OCI-LY3 (cell line): ENCODE measurements around the gene SLC38A11.

Experiments
- H2AFZ ChIP-seq: fragments of 200-600, 300-600 bp; shearing (Covaris generic); 2 replicates; pipeline ENCODE4 v1.6.0; 2014; ENCODE audit warnings: antibody characterized with exemption, low read depth, low read length
- H3K27ac ChIP-seq: fragments of 200-600, 300-600 bp; sonication (generic); 2 replicates; pipeline ENCODE4 v1.5.1; 2014; ENCODE audit warnings: mild to moderate bottlenecking, low read length, moderate library complexity, mixed read lengths
- H3K27me3 ChIP-seq: fragments of 200-600, 300-600 bp; sonication (generic); 2 replicates; pipeline ENCODE4 v1.6.1; 2014; ENCODE audit warnings: low read depth, low read length, mixed read lengths
- H3K36me3 ChIP-seq: fragments of 200-600, 300-600 bp; sonication (generic); replicated peaks from 2 replicates; pipeline ENCODE3; 2014; ENCODE audit warnings: low read depth, low read length, mixed read lengths
- H3K4me1 ChIP-seq: fragments of 300-600, 200-600 bp; sonication (generic); 2 replicates; pipeline ENCODE4 v1.6.1; 2014; ENCODE audit warnings: low read length, mixed read lengths
- H3K4me2 ChIP-seq: fragments of 200-600, 300-600 bp; sonication (generic); 2 replicates; pipeline ENCODE4 v1.6.1; 2014; ENCODE audit warnings: low read length, mixed read lengths
- H3K4me3 ChIP-seq: fragments of 300-600, 200-600 bp; sonication (generic); 2 replicates; pipeline ENCODE4 v1.5.1; 2014; ENCODE audit warnings: antibody characterized with exemption, mild to moderate bottlenecking, low read length, moderate library complexity
- H3K79me2 ChIP-seq: fragments of 300-600, 200-600 bp; shearing (Covaris generic); 2 replicates; pipeline ENCODE4 v1.6.1; 2014; ENCODE audit warnings: mild to moderate bottlenecking, low read length, mixed read lengths
- H3K9ac ChIP-seq: fragments of 300-600, 200-600 bp; shearing (Covaris generic); 2 replicates; pipeline ENCODE4 v1.6.0; 2014; ENCODE audit warnings: mild to moderate bottlenecking, low read length, moderate library complexity
- H3K9me3 ChIP-seq: fragments of 200-600, 300-600 bp; shearing (Covaris generic); 2 replicates; pipeline ENCODE4 v1.6.1; 2014; ENCODE audit warnings: low read length, mixed read lengths; ENCODE audit not compliant: insufficient read depth
- H4K20me1 ChIP-seq: fragments of 200-600, 300-600 bp; sonication (generic); 2 replicates; pipeline ENCODE4 v1.6.1; 2016; ENCODE audit warnings: low read length, mixed read lengths; ENCODE audit not compliant: insufficient read depth
- EZH2phosphoT487 ChIP-seq: fragments of 200-600 bp; shearing (Covaris generic); IDR thresholded peaks from 2 replicates; pipeline ENCODE4 v1.6.1; 2018; ENCODE audit warnings: antibody characterized with exemption, mixed run types, low read depth
- TF ChIP-seq, protein P1 (sequence below): fragments of 200-600, 300-600 bp; sonication (generic); IDR thresholded peaks from 2 replicates; pipeline ENCODE4 v1.5.1; 2014; ENCODE audit warnings: antibody characterized with exemption, low read length, low read depth

The SLC38A11 gene

DNA sequence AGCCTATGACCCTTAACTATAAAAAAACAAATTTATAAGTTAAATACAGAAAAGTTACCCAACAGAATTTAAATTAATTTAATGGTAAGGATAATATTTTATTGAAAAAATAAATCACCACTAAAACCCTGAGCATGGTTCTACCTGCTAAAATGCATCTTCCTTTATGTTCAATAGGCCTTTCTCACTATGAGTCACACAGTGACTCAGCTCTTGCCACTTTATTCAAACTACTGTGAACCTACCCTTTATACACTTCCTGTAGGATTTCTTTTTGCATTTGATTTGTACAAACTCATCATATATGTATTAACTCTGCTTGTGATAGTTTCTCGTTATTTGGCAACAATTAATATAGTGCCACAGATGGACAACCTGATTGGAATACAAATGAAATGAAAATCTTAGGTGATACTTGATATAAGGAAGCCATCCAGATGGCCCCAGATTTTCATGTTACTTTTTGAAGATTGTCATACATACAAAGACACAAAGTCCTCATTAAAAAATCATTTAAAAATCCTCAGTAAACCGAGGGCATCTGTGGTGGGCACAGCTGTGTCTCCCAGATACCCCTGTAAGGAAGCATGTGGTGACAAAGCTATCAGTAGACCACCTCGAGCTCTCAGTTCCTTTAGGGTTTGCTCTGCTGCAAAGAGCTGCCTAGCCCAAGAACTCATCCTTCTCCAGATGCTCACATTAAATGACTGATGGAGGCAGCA is 58.5 kb downstream of the SLC38A11 start:
- Histone ChIP-seq H4K20me1 (no peaks in the 10 kb centered on the region), H3K27ac (peak overlapping the region; percentile 56), H3K27me3 (no peaks in the 10 kb centered on the region), H2AFZ (peak overlapping the region; percentile 1; the same call in 1 of the 2 replicates), H3K79me2 (no peaks in the 10 kb centered on the region), H3K4me1 (peaks cover 21% of the 10 kb centered on the region), H3K36me3 (no peaks in the 10 kb centered on the region), H3K9me3 (peaks cover 5% of the 10 kb centered on the region; the same call in 1 of the 2 replicates), H3K4me2 (peak overlapping the region; percentile 54), H3K4me3 (peak overlapping the region; percentile 23), H3K9ac (peak overlapping the region; percentile 36; the same call in 1 of the 2 replicates)
- TF ChIP-seq EZH2phosphoT487 = no peak
- TF ChIP-seq, protein P1, sequence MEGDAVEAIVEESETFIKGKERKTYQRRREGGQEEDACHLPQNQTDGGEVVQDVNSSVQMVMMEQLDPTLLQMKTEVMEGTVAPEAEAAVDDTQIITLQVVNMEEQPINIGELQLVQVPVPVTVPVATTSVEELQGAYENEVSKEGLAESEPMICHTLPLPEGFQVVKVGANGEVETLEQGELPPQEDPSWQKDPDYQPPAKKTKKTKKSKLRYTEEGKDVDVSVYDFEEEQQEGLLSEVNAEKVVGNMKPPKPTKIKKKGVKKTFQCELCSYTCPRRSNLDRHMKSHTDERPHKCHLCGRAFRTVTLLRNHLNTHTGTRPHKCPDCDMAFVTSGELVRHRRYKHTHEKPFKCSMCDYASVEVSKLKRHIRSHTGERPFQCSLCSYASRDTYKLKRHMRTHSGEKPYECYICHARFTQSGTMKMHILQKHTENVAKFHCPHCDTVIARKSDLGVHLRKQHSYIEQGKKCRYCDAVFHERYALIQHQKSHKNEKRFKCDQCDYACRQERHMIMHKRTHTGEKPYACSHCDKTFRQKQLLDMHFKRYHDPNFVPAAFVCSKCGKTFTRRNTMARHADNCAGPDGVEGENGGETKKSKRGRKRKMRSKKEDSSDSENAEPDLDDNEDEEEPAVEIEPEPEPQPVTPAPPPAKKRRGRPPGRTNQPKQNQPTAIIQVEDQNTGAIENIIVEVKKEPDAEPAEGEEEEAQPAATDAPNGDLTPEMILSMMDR = no peak

DNA sequence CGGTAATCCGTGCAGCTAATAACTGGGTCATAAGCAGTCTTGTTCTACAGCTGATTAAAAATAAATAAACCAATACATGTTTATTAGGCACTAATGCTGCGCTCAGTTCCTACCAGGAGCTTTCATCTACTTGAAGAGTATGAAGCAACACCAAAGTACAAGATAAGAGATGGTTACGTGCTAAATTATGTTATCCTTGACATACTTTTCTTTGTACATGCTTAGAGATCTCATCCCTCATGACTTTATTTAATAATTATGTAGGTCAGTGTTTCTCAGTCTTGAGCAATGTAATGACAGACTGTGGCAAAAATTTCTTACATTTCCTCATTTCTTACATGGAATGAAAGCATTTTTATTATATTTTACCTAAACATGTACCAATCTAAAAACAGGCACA is 59.1 kb downstream of the SLC38A11 start:
- no peaks in the 10 kb centered on the region for H3K79me2 ChIP-seq
- H3K27ac ChIP-seq = peak overlapping the region; percentile 54
- peak overlapping the region; percentile 54 for H3K4me2 ChIP-seq
- H2AFZ ChIP-seq = no peak overlapping the region
- no peak for TF ChIP-seq EZH2phosphoT487
- TF ChIP-seq, protein P1 = no peak
- 0 out of 2 replicates have a peak overlapping the region, but pooled peaks have one; percentile 13 for H3K9ac ChIP-seq
- peak overlapping the region; percentile 23; the same call in 1 of the 2 replicates for H3K4me3 ChIP-seq
- peaks cover 21% of the 10 kb centered on the region for H3K4me1 ChIP-seq
- no peaks in the 10 kb centered on the region for H4K20me1 ChIP-seq
- no peaks in the 10 kb centered on the region for H3K27me3 ChIP-seq
- peaks cover 5% of the 10 kb centered on the region; the same call in 1 of the 2 replicates for H3K9me3 ChIP-seq
- H3K36me3 ChIP-seq = no peaks in the 10 kb centered on the region

DNA sequence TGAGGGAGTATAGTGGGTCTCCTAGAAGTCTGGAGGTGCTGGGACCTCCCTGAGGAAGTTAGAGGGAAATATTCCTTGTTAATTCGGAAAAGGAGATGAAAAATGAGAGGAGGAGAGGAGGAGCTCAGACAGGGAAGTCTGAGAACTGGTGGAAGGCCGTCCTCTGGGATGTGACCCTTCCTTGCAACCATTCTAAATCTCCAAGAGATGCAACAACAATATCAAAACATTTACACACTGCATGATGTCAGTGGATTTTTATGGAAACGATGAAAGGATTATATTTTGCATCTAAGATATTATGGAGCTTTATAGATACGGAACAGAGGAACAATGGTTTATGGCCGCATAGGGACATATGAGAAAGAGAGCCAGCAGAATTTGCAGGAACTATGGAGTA is 63.9 kb downstream of the SLC38A11 start:
- Histone ChIP-seq H3K27ac (no peak overlapping the region), H3K79me2 (no peaks in the 10 kb centered on the region), H2AFZ (no peak overlapping the region)

DNA sequence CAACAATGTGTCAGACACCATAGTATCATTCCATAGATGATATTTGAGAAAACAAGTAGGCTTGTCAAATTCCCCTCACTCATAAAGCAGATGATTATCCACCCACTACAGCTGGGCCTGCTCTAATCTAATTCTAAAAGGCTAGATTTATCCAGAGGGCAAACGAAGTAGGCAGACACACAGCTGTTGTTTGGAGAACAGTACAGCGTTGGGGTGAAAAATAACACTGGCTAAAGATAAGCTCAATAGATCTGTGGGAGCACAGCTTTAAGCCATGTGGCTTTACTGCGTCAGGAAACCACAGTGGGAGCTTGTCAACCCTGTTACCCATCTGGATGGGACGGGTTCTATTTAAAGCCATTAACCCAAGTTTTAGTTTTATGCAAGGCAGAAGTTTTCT is 64.8 kb downstream of the SLC38A11 start:
- Histone ChIP-seq H4K20me1 (no peaks in the 10 kb centered on the region), H3K9ac (no peak overlapping the region), H3K36me3 (no peaks in the 10 kb centered on the region), H3K27ac (no peak overlapping the region), H3K79me2 (no peaks in the 10 kb centered on the region), H2AFZ (no peak overlapping the region), H3K27me3 (no peaks in the 10 kb centered on the region), H3K4me1 (no peaks in the 10 kb centered on the region), H3K9me3 (no peaks in the 10 kb centered on the region), H3K4me3 (no peak overlapping the region), H3K4me2 (no peak overlapping the region)
- TF ChIP-seq EZH2phosphoT487 = no peak
- TF ChIP-seq, protein P1 = no peak

More for the DNA sequence above, 63.9 kb downstream of the SLC38A11 start:
- Histone ChIP-seq H3K36me3 (no peaks in the 10 kb centered on the region), H3K27me3 (no peaks in the 10 kb centered on the region), H3K9me3 (no peaks in the 10 kb centered on the region), H3K4me2 (no peak overlapping the region), H3K4me1 (peaks cover 9% of the 10 kb centered on the region), H3K4me3 (no peak overlapping the region), H4K20me1 (no peaks in the 10 kb centered on the region), H3K9ac (no peak overlapping the region)
- TF ChIP-seq, protein P1 = no peak
- no peak for TF ChIP-seq EZH2phosphoT487
